H1 (cell line): Measurements from ENCODE around the gene NBDY. TPM values are rescaled to one million over a fixed set of nuclear protein-coding genes. Genes with fewer than 3 reads are reported as not detected.
"Not testable (repeated sequence)": the region's sequence is repeated elsewhere in the genome, so short reads cannot be mapped to it uniquely, and the experiment has no call there.

ENCODE experiments used
- CTCF ChIA-PET: fragments of 300-600 bp; sonication (Branson Sonifier 250); formaldehyde crosslinking; loops from one replicate; lab custom pipeline; 2021; ENCODE audit not compliant: partially characterized antibody; lab: Charles Lee
- POLR2A ChIA-PET: fragments of 300-600 bp; sonication (Branson Sonifier 250); formaldehyde crosslinking; loops from one replicate; lab custom pipeline; 2021; ENCODE audit warnings: inconsistent platforms; ENCODE audit not compliant: partially characterized antibody; lab: Charles Lee
- DNase-seq, 2 experiments: peaks; one replicate each; pipeline versions ENCODE4 v3.0.0 to v3.0.0-alpha.2; 2010 to 2022; ENCODE audit warnings: low spot score in 2 of 2, low read depth in 1 of 2, mixed read lengths in 1 of 2
- FAIRE-seq: peaks from 2 replicates; lab custom pipeline; 2011; peaks lifted over from hg19 to GRCh38; lab: Jason Lieb, UNC
- H2AFZ ChIP-seq: 2 replicates; pipeline ENCODE4 v1.8.1; 2012; ENCODE audit warnings: low read length, inconsistent platforms
- H2AK5ac ChIP-seq: 2 replicates; pipeline ENCODE4 v1.6.1; 2013; ENCODE audit warnings: low read depth, low read length
- H2BK120ac ChIP-seq: replicated peaks from 2 replicates; pipeline ENCODE3; 2013; ENCODE audit warnings: low read depth, low read length, inconsistent platforms
- H2BK12ac ChIP-seq: 2 replicates; pipeline ENCODE4 v1.6.1; 2013; ENCODE audit warnings: low read depth, low read length
- H2BK15ac ChIP-seq: 2 replicates; pipeline ENCODE4 v1.6.1; 2013; ENCODE audit warnings: low read length
- H2BK20ac ChIP-seq: 2 replicates; pipeline ENCODE4 v1.6.1; 2013; ENCODE audit warnings: low read length
- H2BK5ac ChIP-seq: 2 replicates; pipeline ENCODE4 v1.6.1; 2013; ENCODE audit warnings: low read depth, low read length
- H3K14ac ChIP-seq: 2 replicates; pipeline ENCODE4 v1.6.1; 2013; ENCODE audit warnings: inconsistent platforms; ENCODE audit not compliant: insufficient read length
- H3K18ac ChIP-seq: 2 replicates; pipeline ENCODE4 v1.6.1; 2013; ENCODE audit warnings: low read length; ENCODE audit errors: extremely low read depth
- H3K23ac ChIP-seq: 2 replicates; pipeline ENCODE4 v1.6.1; 2013; ENCODE audit warnings: inconsistent platforms; ENCODE audit not compliant: insufficient read length
- H3K23me2 ChIP-seq: 2 replicates; pipeline ENCODE4 v1.6.1; 2013; ENCODE audit warnings: low read depth, low read length
- H3K27ac ChIP-seq: 2 replicates; pipeline ENCODE4 v1.6.1; 2011; ENCODE audit warnings: low read depth, low read length, inconsistent platforms
- H3K27me3 ChIP-seq, 4 experiments: replicated peaks in 1 of 4; 1 replicate in 1 of 4; 2 replicates in 3 of 4; pipeline versions ENCODE4 v1.6.1 to v1.8.1; 2011 to 2013; ENCODE audit warnings: low read length in 3 of 4, mild to moderate bottlenecking in 3 of 4, inconsistent platforms in 2 of 4, mixed read lengths in 2 of 4, moderate library complexity in 1 of 4; ENCODE audit not compliant: control insufficient read depth in 3 of 4, insufficient read depth in 3 of 4; ENCODE audit errors: extremely low read depth in 1 of 4
- H3K36me3 ChIP-seq, 4 experiments: 2 replicates each; pipeline versions ENCODE4 v1.6.1 to v1.8.1; 2011 to 2013; ENCODE audit warnings: mild to moderate bottlenecking in 4 of 4, low read length in 3 of 4, moderate library complexity in 2 of 4, control low read depth in 1 of 4, inconsistent platforms in 1 of 4; ENCODE audit not compliant: insufficient read depth in 4 of 4, control insufficient read depth in 2 of 4
- H3K4ac ChIP-seq: replicated peaks from 2 replicates; pipeline ENCODE3; 2013; ENCODE audit warnings: low read length, low read depth, mixed read lengths, inconsistent platforms; ENCODE audit not compliant: insufficient read length
- H3K4me1 ChIP-seq, 4 experiments: replicated peaks in 1 of 4; 1 replicate in 1 of 4; 2 replicates in 3 of 4; pipeline versions ENCODE4 v1.6.1 to v1.8.1; 2011 to 2013; ENCODE audit warnings: low read length in 3 of 4, inconsistent platforms in 2 of 4, mixed read lengths in 1 of 4; ENCODE audit not compliant: insufficient read depth in 4 of 4, control insufficient read depth in 3 of 4
- H3K4me2 ChIP-seq, 2 experiments: 2 replicates each; pipeline versions ENCODE4 v1.6.1 to v1.8.1; 2011 to 2013; ENCODE audit warnings: low read depth in 2 of 2, low read length in 2 of 2, control low read depth in 1 of 2, inconsistent platforms in 1 of 2, mild to moderate bottlenecking in 1 of 2; ENCODE audit not compliant: insufficient read depth in 1 of 2
- H3K4me3 ChIP-seq, 4 experiments: fragments of 200-600, 300-600 bp in 1 of 4; sonication (generic), shearing (Covaris generic), sonication (Bioruptor Twin) in 1 of 4; 2 replicates each; pipeline versions ENCODE4 v1.5.1 to v1.8.1; 2011 to 2016; ENCODE audit warnings: low read length in 4 of 4, low read depth in 3 of 4, control low read depth in 2 of 4, inconsistent platforms in 2 of 4, mild to moderate bottlenecking in 2 of 4, mixed read lengths in 1 of 4, moderate library complexity in 1 of 4; ENCODE audit not compliant: insufficient read depth in 2 of 4; ENCODE audit errors: extremely low read depth in 1 of 4
- H3K56ac ChIP-seq: replicated peaks from 2 replicates; pipeline ENCODE3; 2013; ENCODE audit warnings: low read depth, mild to moderate bottlenecking, mixed read lengths, low read length, inconsistent platforms; ENCODE audit not compliant: insufficient read length
- H3K79me1 ChIP-seq: 2 replicates; pipeline ENCODE4 v1.6.1; 2013; ENCODE audit warnings: low read depth, low read length, control low read depth
- H3K79me2 ChIP-seq, 2 experiments: 2 replicates each; pipeline versions ENCODE4 v1.6.1 to v1.8.1; 2012 to 2013; ENCODE audit warnings: low read length in 2 of 2, mild to moderate bottlenecking in 2 of 2, inconsistent platforms in 1 of 2; ENCODE audit not compliant: insufficient read depth in 2 of 2, control insufficient read depth in 1 of 2
- H3K9ac ChIP-seq, 4 experiments: replicated peaks in 1 of 4; 1 replicate in 1 of 4; 2 replicates in 3 of 4; pipeline versions ENCODE4 v1.6.1 to v1.8.1; 2011 to 2013; ENCODE audit warnings: low read depth in 3 of 4, low read length in 3 of 4, control low read depth in 2 of 4, mild to moderate bottlenecking in 2 of 4, moderate library complexity in 2 of 4, inconsistent platforms in 1 of 4; ENCODE audit errors: extremely low read depth in 1 of 4
- H3K9me3 ChIP-seq, 2 experiments: 2 replicates each; pipeline versions ENCODE4 v1.6.1 to v1.8.1; 2012 to 2013; ENCODE audit warnings: mild to moderate bottlenecking in 2 of 2, moderate library complexity in 2 of 2, control low read depth in 1 of 2, inconsistent platforms in 1 of 2, low read depth in 1 of 2, low read length in 1 of 2, mixed read lengths in 1 of 2; ENCODE audit not compliant: insufficient read depth in 2 of 2
- H4K20me1 ChIP-seq, 2 experiments: replicated peaks in 1 of 2; 2 replicates each; pipeline versions ENCODE3 to v1.8.1; 2011 to 2013; ENCODE audit warnings: inconsistent platforms in 2 of 2, low read length in 2 of 2, mild to moderate bottlenecking in 1 of 2; ENCODE audit not compliant: insufficient read depth in 2 of 2, control insufficient read depth in 1 of 2
- H4K5ac ChIP-seq: 2 replicates; pipeline ENCODE4 v1.6.1; 2013; ENCODE audit warnings: low read length, low read depth, mixed read lengths, inconsistent platforms; ENCODE audit not compliant: insufficient read length
- H4K8ac ChIP-seq: 2 replicates; pipeline ENCODE4 v1.8.0; 2013; ENCODE audit warnings: mild to moderate bottlenecking, moderate library complexity, low read length, inconsistent platforms; ENCODE audit not compliant: insufficient read depth; ENCODE audit errors: extremely low read depth
- H4K91ac ChIP-seq: replicated peaks from 2 replicates; pipeline ENCODE3; 2013; ENCODE audit warnings: low read length, mixed read lengths, inconsistent platforms; ENCODE audit not compliant: insufficient read length
- WGBS, 2 experiments: shearing (Covaris generic) in 1 of 2; methylation state at CpG; one replicate each; pipeline versions ENCODE4 v1.1.6 to v1.1.7; 2013 to 2015; ENCODE audit warnings: low lambda C conversion rate in 2 of 2, mixed read lengths in 2 of 2, inconsistent platforms in 1 of 2, low coverage in 1 of 2, missing lambda C conversion rate in 1 of 2; ENCODE audit not compliant: insufficient replicate concordance in 2 of 2, insufficient coverage in 1 of 2, insufficient read length in 1 of 2; ENCODE audit errors: extremely low coverage in 1 of 2, missing lambda C conversion rate in 1 of 2; 5-methylcytosine and 5-hydroxymethylcytosine counted together
- polyA plus RNA-seq, 7 experiments: library from polyadenylated mRNA; depleted of rRNA in 3 of 7; stranded (reverse) in 5 of 7; unstranded in 2 of 7; fragments of >200 nt in 5 of 7; fragments of 200-250 nt in 2 of 7; gene quantifications; 1 replicate in 5 of 7; 2 replicates in 1 of 7; 4 replicates in 1 of 7; pipeline versions ENCODE4 v1.2.1 to v1.2.3, GENCODE V29; 2011 to 2013; ENCODE audit warnings: missing spikeins in 2 of 7, mixed read lengths in 2 of 7
- total RNA-seq: library from RNA; stranded (reverse); fragmentation: NEBNext Ultra II Directional; extraction: Animal tissue kit (Norgen Biotek cat#: 25700); gene quantifications from 2 replicates; pipeline ENCODE4 v1.2.1, GENCODE V29; 2021

NBDY gene
- total and polyA plus RNA-seq, 2 of the 8 experiments (the other 6 are each of a cell fraction or from before 2014, with no cell fraction given) = 42.3 to 57.8 TPM

DNA sequence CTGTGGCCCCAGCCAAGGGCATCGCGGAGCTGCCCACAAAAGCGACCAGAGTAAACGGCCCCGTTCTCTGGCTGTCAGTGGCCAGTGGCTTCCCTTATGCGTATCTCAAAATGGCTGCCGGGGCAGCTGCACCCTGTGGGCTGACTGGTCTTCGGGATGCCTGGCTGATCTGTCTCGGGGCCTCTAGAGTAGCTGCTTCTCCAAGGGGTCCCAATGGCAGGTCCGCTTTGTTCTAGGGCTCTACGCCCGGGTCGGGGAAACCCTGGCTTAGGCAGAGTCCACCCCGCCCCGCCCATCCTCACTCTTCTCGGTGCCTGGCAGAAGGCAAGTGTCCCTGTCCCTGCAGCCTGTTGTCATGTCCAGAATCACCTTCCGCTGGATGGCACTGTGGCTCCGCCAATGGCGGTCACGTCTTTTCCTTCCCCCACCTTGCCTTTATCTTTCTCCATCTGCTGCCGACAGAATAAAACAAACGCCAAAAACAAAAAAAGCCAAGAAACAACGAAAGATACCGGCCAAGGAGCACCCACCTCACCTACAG lies 39.1 kb downstream of the NBDY start:
- H3K79me2 ChIP-seq, H3K14ac ChIP-seq, H2BK12ac ChIP-seq, H3K4me3 ChIP-seq, POLR2A ChIA-PET, H3K9ac ChIP-seq, H2AK5ac ChIP-seq, H3K56ac ChIP-seq, H3K4me2 ChIP-seq, CTCF ChIA-PET, H4K91ac ChIP-seq, H2AFZ ChIP-seq, H2BK120ac ChIP-seq, H2BK20ac ChIP-seq, FAIRE-seq, H3K23me2 ChIP-seq, H3K79me1 ChIP-seq, H3K4ac ChIP-seq, H2BK15ac ChIP-seq, H4K8ac ChIP-seq, H3K23ac ChIP-seq, H3K27me3 ChIP-seq, H2BK5ac ChIP-seq, H3K18ac ChIP-seq, H4K5ac ChIP-seq, DNase-seq, H3K9me3 ChIP-seq, H3K27ac ChIP-seq, H4K20me1 ChIP-seq, H3K36me3 ChIP-seq: not testable (repeated sequence)
- WGBS, 2 experiments = no CpG with 5 or more reads among the region's 24 CpGs
- peaks cover 0 to 11% (median 2%) of the 10 kb centered on the region in 4 experiments; a peak in 4 of 7 replicates for H3K4me1 ChIP-seq
